Measurements from ENCODE around the gene TNFRSF19.

The TNFRSF19 gene

DNA sequence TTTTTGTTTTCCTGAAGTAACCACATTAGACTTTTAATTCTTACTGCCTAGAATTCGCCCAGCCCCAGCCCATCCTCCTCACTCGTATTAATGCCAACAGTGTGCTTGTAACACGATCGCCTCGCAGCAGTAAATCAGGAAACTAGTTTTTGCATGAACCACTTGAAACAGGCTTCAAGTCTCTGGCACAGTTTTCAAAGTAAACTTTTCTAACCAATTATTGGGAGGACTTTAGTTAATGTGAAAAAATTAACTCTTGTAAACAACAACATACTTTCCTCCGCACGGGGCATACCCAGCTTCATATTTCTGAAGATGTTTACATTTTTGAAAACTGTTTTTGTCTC lies 39.2 kb downstream of the TNFRSF19 start:
- DNase-seq: no peak

DNA sequence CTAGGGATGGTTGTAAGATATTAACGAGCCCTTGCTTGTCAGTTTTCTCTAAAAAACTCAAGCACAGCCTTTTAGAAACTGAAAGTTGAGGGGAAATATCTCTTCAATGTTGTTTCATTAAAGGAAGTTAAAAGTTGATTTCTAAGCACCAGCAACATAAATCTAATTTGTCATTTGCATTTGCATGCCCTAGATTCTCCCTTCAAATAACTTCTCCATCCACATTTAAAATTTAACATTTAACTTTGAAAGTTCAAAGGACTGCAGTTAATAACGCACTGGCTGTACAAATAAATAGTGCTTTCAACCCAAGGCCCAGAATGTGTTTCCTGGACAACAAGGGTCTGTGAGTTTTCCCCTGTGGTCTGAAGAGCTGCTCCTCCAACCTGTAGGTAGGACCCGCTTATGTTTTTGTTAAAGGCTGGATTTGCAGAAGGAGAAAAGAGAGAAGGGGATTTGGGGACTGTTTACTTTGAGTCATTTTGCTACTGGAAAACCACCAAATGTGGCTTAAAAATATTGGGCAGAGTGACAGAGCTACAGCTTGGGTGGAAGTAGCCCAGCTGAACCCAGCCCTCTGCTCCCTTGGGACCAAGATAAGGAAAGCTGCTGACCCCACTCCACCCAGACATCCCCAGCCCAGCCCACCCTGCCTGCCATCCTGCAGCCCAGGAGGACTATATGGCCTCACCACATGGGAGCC lies 39.8 kb downstream of the TNFRSF19 start:
- DNase-seq: no peak

DNA sequence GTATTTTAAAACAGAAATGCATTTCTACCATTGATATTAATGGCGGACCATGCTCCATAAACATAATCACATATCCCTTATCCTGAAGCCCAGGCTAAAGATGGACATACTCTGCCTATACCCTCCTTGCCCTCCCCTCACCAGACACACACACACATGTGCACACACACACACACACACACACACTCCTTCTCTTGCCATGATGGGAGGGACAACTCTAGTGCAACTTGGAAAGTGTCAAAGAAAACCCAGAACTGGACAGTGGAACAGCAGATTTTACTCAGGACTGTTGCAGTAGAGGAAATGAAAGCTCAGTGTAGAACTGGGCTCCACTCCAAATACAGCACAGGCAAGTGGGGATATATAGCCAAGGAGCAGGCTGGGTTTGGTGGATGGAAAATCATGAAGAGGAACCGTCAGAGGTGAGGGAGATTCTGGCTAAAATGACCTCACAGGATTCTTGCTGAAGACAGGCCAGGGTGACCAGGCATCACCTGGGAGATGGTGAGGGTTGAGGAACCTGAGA lies 40.8 kb downstream of the TNFRSF19 start:
- DNase-seq: no peak

DNA sequence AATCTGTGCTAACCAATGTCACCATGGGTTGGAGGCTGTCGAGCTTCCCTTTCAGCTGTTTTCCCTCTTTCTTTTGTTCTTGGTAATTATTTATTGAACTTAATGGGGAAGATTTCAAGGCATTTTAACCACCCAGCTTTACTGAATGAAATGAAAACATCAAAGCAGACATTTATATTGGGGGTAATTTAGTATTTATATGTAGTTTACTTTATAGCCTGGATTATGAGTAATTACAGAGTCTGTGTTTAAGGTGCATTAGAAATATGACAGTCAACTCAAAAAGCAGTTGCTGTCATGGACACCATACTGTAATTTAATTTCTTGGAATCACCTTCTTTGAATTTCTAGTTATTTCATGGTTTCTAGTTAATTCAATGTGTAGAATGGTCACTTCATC lies 42.0 kb downstream of the TNFRSF19 start:
- no peak for DNase-seq

DNA sequence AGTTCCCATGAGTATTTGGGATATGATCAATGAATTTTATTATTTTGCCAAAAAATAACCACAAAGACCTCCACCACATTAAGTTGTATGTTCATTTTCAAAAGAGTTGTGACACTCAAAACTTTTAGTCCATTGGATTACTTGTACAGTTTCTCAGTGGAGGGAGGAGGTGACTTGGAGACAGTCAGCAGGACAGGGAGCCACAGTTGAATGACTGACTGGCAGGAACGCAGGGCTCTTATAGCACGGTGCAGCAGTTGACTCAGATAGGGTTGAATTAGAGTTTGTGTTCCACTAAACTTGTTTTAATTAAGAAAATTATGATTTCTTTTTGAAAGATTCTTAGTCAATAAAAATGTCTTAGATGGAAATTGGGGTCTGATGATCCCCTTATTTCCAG lies 42.5 kb downstream of the TNFRSF19 start:
- no peak for DNase-seq

DNA sequence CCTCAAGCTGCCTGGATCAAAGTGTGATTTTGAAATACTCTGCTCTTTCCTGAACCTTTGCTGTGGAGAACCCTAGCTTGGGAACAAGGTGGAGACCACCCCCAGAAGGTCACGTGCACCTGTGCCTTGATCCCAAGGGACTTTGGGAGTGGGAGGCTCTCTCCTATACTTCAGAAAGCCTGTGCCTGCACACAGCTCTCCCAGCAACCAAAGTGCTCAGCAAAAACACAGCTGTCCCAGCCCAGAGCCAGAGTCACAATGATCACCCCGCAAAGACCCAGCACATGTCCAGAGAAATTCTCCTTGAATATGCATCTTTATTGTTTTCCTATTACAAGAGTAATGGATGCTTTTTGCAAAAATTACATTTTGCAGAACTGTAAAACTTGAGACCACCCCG lies 43.4 kb downstream of the TNFRSF19 start:
- no peak for DNase-seq

DNA sequence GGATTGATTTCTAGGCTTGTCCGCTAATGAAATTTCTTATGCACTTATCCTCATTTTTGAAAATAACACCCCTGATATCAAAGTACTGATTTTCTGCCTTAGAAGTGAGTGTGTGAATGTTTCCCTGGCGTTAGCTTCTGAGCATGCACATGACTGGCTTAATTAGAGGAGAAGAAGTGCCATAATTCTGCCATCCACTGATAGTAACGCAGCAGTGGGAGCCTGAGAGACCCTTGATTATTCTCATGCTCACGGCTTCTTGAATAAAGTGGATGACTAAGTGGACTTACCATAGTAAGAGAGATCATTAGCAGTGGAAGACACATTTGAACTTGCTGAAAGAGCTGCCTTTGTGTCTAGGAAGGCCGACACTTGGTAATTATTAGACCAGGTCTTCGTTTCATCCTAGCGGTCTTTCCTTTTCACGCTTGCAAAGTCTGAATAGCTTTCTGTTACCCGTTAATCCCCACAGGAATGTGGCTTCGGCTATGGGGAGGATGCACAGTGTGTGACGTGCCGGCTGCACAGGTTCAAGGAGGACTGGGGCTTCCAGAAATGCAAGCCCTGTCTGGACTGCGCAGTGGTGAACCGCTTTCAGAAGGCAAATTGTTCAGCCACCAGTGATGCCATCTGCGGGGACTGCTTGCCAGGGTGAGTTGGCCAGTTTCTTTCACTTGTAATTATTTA lies 45.3 kb downstream of the TNFRSF19 start:
- no peak for DNase-seq

DNA sequence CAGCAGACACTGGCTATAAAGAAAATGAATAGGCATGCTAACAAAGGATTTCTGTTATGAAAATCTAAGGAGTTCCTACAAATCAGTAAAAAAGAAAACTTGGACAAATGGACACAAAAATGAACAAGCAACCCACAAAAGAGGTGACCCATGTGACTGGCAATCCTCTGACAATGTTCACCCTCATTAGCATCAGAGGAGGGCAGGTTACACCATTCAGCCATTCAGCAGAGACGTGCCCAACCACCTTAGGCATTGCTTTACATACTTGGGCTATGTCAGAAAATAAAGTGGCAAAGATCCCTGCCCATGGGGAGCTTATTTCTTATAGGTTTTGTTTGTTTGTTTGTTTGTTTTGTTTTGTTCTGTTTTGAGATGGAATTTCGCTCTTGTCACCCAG lies 46.0 kb downstream of the TNFRSF19 start:
- DNase-seq: no peak

DNA sequence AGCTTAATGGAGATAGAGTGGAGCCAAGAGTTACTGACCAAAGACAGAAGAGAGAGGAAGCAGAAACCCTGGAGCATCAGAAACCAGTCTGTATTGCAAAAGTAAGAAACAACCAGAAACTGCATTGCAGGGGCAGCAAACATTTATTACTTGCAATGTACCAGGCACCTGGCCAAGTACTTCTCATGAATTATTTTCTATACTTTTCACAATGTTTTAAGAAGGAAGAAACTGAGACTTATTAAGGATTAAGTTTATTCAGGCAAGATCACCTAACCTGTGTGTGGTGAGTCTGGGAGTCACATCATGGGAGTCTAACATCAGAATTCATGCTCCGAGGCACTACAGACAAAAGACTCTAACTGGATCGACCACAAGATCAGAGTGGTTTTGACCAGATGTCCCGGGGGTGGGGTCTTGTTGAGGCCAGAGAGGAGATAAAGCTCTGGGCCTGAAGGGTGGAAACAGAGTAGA lies 47.4 kb downstream of the TNFRSF19 start:
- DNase-seq: no peak

DNA sequence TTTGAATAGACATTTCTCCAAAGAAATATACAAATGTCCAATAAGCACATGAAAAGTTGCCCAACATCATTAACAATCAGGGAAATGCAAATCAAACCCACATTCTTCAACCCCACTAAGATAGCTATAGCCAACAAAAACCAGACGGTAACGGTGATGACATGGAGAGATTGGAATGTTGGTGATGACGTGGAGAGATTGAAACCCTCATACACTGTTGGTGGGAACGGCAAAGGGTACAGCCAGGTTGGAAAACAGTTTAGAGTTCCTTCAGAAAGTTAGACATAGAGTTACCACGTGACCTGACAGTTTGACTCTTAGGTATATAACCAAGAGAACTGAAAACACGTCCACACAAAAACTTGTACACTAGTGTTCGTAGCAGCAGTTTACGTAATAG lies 48.1 kb downstream of the TNFRSF19 start:
- no peak for DNase-seq

DNA sequence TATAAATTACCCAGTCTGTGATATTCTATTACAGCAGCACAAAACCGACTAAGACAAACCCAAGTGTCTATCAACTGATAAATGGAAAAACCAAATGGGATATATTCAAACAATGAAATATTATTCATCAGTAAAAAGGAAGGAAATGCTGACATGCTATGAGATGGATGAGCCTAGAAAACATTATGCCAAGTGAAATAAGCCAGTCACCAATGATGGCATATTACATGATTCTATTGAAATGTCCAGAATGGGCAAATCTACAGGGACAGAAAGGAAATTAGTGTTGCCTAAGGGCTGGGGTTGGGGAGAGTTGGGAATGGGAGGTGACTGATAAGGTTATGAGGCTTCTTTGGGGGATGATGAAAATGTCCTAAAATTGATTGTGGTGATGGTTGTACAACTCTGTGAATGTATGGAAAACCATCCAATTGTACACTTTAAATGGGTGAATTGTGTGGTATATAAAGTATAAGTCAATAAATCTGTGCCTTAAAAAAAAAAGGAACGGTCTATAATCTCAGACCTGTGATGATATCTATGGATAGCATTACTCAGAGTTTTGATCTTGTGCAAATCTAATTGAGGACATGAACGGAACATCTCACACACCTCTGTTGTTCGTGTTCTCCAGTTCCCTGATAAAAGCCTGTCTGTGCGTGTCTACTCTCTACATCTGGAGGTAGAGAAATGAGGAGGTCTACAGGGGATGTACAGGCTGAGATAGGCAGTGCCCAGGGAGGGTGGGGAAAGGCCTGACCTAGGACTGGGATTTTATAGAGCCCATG lies 49.0 kb downstream of the TNFRSF19 start:
- no peak for DNase-seq

DNA sequence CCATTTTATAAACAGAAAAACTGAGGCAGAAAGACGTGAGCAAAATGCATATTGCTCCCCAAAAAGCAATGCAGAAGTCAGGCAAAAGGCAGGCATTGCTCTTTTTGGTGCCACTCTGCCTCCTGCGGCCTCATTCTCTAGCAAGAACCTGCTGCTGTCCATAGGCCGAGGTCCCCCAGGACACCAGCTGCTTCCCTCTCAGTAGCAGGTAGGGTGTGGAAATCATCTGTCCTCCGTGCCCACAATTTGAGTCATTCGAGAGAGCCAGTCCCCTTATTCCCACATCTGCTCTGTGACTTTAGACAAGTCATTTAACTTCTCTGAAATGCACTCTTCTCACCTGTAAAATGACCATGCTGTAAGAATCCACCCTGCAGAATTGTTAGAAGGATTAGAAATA lies 50.0 kb downstream of the TNFRSF19 start:
- DNase-seq: no peak

DNA sequence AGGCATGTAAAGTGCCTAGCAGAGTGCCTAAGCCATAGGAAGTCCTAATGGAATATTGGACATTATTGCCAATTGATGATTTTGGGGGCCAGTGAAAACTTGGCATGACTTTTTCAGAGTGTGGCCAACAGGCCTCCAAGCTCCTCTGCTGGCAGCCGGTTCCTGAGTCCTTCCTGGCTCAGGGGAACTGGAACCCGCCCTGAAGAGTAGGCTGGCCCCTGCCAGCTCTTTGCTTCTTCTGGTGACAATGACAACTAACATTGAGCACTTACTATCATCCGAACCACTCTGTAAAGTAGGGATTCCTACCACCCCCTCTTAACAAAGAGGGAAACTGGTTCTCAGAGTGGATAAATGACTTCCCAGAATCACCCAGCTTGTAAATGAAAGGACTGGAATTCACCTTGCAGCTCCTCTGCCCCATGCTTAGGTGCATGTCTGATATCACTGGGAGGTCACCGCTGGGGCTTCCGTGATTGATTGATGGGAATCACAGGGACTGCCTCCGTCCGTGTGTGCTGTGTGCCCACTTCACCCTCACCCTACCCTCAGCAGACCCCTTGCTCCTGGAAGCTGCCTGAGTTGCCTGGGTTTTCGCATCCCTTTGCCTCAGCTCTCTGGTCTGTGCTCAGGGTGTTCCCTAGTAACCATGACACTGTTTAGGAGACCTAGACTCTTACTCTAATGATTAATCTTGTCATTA lies 50.6 kb downstream of the TNFRSF19 start:
- no peak for DNase-seq

DNA sequence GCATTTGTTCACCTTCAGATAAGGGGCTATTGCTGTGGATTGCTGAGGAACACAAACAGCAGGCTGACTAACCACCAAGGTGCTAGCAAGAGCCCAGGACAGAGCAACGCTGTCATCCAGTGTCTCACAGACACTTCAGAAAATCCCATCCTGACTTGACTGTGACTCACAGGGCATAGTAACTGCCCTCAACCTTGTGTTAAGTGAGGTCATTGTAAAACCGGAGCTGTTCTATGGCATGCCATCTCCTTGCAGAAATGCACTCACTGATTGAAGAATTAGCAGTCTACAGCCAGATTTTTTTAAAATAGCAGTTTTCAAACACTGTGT lies 51.1 kb downstream of the TNFRSF19 start:
- DNase-seq: no peak

DNA sequence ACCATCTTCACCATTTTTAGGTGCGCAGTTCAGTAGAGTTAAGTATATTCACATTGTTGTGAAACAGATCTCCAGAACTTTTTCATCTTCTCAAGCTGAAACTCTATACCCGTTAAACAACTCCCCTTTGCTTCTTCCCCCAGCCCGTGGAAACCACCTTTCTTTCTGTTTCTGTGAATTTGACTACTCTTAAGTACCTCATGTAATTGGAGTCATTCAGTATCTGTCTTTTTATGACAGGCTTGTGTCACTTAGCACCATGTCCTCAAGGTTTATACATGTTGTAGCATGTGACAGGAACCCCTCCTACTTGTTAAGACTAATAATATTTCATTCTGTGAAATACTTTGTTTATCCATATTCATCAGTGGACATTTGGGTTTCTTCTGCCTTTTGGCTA lies 52.8 kb downstream of the TNFRSF19 start:
- DNase-seq: no peak

DNA sequence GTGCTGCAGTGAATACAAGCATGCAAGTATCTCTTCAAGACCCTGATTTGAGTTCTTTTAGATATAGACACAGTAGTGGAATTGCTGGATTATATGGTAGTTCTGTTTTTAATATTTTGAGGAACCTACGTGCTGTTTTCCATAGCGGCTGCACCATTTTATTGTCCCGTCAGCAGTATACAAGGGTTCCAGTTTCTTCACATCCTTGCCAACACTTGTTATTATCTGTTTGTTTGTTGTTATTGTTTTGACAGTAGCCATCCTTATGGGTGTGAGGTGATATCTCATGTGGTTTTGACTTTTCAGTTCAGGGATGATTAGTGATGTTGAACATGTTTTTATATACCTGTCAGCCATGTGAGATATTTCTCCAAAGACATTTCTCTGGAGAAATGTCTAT lies 53.2 kb downstream of the TNFRSF19 start:
- DNase-seq: no peak

DNA sequence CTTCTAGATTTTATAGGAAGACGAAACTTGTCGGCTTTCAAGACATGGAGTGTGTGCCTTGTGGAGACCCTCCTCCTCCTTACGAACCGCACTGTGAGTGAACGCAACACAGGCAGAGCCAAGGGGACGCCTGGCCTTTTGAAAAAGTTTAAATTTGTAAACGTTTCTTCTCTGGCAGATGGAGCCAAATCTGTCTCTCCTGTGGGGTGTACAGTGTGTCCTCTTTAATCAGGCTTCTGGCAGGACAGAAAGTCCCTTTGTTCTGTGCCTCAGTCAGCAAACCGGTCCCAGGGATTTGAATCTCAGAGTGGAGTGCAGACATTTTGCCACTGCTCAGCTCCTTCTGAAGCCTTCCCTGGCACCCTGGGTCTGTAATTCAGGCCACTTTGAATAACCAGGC lies 56.5 kb downstream of the TNFRSF19 start:
- no peak for DNase-seq

DNA sequence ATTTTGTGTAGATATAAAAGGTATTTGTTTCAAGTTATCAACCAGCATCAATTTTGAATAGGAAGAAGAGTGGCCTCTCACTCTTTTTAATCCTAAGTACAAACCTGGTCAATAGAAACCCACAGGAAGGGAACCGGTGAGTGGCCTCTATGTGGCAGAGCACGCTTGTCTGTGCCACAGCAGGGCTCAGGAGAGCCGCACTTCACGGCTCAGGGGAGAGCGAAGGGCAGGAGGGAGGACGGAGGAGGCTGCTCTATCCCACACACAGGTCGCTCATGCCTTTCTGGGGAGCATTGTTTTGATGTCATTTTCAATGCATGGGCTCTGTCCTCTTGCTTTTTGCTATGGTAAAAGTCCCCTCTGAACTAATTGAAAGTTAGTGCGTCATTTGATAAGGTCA lies 57.2 kb downstream of the TNFRSF19 start:
- no peak for DNase-seq

DNA sequence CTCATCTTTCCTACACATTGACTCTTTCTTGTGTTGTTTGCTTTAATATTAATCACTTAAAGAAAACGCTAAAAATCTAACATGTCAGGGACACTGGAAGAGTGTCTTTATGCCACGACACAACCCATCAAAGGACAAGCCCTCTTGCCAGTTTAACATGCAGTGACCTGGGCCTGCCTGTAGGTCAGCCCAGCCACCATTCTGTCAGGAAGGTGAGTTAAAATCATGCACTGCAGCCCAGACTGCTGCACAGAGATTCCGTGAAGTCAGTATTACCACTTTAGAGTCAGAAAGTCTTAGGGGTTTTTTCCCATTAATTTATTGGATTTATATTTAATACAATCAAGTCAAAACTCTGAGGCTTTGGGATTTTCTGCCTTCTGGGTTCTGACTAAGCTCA lies 58.0 kb downstream of the TNFRSF19 start:
- no peak for DNase-seq

DNA sequence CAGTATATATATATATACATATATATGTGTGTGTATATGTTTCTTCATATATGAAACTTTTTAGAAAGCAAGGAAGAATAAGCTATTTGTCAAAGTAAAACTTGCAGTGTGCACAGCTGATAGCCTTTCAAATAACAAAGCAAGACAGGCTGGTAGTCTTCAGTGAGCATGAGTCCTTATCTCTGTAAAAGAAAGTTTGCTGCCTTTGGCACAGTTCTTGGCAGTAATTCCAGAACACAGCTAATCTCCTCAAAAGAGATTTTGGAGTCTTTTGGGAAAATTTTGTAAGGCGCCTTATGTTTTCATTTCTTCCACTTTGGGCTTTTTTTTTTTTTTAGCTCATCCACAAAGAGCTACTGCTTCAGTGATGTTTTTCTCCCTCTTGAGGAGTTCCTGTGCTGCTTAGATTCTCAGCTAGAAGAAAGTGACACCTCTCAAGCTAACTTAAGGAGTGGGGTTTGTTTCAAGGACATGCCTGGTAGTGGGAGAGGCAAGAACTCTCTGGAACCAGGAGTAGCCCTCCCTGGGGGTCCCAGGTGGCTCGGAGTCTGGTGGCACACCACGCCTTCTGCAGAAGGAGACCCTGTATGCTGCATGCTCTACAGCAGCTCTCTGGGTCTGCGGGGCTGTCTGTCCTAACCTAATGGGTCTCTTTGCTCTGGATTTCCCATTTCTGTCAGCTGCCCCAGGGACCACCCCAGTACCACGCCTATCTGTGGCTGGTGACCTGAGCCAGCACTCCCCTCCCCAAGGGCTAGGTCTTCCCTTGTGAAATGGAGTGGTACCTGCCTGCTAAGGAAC lies 58.8 kb downstream of the TNFRSF19 start:
- no peak for DNase-seq

DNA sequence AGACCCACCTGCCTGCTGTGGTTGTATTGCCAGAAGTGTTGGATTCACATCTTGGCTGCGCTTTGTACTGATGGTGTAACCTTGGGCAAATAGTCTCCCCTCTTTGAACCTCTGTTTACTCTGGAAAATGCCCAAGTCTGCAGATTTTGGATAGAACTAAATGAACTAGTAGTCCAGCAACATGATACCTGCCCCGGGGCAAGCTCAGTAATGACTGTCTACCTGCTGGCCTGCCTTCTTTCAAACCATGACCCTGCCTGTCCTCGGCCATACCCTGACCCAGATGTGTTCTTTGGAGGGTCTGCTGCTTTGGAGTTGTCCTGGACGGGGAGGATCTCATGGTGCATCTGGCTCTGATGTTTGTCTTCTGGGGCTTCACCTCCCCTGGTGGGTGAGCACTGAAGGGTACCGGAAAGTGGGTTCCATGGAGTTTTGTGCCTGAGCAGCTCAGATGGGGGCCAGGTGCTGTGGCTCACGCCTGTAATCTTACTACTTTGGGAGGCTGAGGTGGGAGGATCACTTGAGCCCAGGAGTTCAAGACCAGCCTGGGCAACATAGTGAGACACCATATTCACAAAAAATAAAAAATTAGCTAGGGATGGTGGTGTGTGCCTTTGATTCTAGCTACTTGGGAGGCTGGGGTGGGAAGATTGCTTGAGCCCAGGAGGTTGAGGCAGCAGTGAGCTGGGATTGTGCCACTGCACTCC lies 59.5 kb downstream of the TNFRSF19 start:
- DNase-seq: no peak
